Measurements from ENCODE around the gene HSPBAP1.

The HSPBAP1 gene, protein sequence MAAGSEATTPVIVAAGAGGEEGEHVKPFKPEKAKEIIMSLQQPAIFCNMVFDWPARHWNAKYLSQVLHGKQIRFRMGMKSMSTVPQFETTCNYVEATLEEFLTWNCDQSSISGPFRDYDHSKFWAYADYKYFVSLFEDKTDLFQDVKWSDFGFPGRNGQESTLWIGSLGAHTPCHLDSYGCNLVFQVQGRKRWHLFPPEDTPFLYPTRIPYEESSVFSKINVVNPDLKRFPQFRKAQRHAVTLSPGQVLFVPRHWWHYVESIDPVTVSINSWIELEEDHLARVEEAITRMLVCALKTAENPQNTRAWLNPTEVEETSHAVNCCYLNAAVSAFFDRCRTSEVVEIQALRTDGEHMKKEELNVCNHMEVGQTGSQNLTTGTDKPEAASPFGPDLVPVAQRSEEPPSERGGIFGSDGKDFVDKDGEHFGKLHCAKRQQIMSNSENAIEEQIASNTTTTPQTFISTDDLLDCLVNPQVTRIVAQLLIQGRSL

DNA sequence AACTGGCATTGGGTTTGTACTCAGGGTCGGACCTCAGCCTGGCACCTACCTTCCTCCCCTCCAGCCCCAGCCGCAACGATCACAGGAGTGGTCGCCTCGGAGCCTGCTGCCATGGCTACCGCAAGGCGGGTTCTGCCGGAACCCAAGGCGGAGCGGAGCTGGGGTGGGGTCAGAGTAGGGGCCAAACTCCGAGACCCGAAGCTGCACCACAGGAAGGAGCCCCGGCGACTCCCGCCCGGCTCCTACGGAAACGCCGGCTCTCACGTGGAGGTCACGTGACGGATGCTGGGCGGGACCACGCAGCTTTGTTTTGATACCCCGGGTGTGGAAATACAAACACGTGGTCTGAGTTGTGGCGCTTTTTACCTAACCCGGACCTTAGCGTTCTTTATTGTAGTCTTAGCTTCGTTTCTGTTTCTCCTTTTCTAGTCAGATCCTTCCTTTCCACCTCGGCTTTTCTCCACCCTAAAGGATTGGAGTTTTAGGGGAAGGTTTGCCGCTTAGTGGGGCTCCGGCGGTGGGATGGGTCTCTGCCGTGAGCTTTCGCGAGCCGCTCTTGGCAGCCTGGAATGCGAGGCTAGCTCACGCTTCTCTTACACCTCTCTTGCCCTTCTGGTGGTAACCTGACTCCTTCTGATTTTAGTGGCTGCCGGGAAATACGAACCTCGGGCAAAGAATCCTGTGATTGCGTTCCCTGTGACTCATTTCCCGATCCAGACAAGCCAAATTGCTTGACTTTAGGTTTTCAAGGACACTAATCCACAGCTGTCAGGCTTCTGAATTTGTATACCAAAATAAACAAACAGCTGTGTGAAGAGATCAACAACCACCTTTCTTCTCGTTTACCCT lies at the start of gene HSPBAP1:
Gene HSPBAP1, minus strand, starts transcription at position 264 of the 849 bp plus-strand sequence. Its CDS starts 151 bp downstream, at position 113.
- peak; percentile 83 to 87 for DNase-seq

DNA sequence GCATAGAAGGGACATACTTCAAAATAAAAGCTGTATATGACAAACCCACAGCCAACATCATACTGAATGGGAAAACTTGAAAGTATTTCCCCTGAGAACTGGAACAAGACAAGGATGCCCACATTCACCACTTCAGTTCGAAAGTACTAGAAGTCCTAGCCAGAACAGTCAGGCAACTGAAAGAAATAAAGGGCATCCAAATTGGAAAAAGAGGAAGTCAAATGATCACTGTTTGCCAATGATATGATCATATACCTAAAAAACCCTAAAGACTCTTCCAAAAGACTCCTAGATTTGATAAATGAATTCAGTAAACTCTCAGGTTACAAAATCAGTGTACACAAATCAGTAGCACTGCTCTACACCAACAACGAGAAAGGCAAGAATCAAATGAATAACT lies 42.0 kb upstream of the HSPBAP1 start:
- DNase-seq, result no peak

DNA sequence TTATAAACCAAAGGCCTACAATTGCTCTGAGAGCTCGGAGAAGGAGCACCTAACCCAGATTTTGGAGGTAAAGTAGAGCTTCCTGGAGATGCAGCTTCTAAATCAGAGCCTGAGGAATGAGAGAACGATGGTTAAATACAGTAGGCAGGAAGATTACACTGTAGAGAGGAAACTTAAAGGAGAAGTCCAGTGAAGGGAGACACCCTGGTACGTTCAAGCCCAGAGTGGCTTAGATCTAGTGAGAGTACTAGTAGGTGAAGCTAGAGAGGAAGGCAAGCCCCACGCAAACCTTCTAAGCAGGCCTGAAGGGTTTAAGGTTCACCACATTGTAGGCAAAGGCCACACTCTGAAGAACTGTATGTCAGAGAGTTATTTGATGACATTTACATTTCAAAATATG lies 34.6 kb upstream of the HSPBAP1 start:
- DNase-seq, result no peak

DNA sequence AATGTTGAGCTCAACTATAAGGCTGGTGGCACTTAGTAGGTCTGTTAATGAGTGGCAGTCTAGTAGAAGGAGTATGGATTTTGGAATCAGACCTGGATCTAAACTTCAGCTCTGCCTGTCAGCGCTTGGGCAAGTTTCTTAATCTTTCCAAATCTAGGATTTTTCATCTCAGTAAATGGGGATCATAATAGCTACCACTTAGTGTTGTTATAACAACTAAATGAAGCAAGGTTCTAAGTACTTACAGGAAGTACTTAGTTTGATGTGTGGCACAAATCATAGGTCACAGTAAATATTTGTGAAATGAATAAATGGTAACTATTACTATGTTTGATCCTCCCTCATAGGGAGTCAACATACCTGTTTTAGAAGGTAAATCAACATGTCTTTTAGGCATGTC lies 32.6 kb upstream of the HSPBAP1 start:
- no peak for DNase-seq

DNA sequence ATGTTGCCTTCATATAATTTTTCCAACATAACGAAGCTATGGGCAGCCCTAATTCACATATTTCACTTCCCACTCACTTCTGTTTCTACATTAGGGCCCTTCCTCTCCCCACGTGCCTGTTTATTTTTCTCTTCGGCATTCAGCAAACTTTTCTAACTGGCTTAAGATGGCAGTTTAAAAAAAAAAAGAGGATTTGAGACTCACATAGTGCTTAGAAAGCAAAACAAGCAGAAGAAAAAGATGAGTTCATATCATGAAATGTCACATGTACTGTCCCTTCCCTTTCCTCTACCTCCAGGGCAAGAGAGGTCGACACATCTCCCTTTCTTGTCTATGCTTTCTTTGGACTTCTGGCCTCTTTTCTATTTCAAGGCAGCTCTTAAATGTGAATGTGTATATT lies 31.8 kb upstream of the HSPBAP1 start:
- DNase-seq, result no peak

DNA sequence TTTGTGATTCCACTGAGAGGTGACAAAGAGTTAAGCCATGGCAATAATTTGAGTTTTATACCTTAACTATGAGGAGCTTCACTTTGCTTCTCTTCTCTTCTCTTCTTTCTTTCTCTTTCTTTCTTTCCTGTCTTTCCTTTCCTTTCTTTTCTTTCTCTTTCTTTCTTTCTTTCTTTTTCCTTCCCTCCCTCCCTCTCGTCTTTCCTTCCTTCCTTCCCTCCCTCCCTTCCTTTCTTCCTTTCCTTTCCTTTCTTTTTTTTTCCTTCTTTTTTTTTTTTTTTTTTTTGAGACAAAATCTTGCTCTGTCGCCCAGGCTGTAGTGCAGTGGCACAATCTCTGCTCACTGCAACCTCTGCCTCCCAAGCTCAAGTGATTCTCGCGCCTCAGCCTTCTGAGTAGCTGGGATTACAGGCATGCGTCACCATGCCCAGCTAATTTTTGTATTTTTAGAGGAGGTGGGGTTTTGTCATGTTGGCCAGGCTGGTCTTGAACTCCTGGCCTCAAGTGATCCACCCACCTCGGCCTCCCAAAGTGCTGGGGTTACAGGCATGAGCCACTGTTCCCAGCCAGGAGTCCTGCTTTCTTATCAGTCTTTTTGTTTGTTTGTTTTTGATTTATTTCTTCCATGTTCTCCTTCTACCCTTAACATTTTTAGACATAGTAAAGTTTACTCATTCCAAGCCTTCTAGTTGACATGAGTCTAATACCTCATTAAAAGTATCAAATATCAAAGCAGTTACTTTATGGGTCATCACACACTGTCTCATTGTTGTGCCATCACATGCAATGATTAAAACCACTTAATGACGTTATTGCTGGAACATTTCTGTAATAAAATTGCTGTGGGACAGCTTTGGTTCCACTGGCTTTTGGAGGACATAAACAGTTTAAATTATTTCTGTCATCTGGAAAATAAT lies 31.1 kb upstream of the HSPBAP1 start:
- no peak for DNase-seq

DNA sequence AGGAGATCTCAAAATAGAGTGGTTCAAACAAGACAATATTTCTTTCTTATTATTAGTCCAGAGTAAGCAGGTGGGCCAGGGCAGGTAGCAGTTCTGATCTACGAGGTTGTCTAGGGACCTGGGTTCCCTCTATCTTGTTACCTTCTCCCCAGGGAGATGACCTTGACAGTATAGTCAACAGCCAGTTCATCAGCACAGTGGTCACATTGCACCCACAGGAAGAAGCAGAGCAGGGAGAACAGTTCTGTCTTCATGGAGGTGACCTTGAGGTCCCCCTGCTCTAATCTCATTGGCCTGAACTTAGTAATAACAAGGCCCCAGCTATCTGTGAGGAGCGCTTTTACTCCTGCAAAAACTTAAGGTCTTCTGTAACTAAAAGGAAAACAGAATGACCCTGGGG lies 23.0 kb upstream of the HSPBAP1 start:
- no peak for DNase-seq

DNA sequence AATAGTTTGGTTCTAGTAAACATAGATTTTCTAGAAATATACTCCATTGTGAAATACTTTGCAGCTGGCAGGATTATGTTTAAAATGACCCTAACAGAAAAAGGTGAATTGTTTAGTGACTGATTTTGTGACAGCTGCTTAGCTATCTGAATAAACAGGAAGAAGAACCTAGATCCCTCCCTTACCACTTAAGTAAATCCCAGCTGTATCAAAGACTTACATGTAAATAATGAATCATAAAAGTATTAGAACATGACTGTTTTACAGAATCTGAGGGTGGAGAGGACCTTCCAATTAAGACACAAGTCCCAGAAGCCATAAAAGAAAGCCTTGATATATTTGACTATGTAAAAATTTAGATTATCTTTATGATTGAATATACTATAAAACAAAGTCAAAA lies 17.1 kb upstream of the HSPBAP1 start:
- no peak for DNase-seq

DNA sequence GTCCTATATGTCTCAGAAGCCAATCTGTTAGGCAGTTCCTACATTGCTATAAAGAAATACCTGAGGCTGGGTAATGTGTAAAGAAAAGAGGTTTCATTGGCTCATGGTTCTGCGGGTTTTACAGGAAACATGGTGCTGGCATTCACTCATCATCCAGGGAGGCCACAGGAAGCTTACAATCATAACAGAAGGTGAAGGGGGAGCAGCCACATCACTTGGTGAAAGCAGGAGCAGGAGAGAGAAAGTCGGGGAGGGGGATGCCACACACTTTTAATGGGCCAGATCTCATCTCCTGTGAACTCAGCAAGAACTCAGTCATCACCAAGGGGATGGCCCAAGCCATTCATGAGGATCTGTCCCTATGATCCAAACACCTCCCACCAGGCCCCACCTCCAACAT lies 10.3 kb upstream of the HSPBAP1 start:
- no peak for DNase-seq

DNA sequence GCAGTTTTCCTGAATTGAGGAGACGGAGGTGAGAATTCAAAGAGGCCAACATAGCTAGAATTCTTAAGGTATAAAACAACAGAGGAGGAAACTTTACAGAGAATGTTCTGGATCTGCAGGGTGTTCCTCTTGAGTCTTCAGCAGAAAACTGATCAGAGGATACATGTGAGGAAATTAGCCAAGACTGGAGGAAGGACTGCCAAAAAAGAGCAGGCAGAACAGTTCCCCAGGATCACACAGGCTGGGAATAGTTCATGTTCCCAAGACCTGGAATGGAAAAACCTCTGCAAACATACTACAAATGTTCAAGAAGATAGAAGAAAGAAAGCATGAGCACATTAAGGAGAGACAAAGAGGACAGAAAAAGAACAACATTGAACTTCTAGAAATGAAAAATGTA lies 8.7 kb upstream of the HSPBAP1 start:
- no peak for DNase-seq

DNA sequence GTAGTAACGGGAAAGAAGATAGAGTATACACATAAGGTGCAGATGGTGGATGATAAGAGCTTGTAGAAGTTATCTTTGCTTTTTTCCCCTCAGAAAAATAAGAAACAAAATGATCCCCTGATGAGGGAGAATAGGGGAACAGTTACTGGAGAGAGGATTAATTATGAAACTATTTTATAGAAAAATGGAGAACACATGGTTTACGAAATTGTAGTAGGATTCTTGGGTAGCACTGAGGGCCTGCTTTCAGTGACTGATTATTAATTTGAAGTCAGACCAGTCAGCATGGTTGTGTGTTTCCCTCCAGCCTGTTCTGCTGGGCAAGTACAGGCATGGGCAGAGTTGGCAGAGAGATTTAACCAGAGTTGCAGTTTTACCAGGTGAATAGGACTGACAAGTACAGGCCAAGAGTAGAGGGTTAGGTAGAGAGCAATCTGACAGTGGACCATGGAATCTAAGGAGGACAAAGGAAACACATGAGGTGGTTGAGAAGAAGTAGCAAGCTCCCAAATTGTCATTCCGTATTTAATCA lies 7.1 kb upstream of the HSPBAP1 start:
- DNase-seq, result no peak

DNA sequence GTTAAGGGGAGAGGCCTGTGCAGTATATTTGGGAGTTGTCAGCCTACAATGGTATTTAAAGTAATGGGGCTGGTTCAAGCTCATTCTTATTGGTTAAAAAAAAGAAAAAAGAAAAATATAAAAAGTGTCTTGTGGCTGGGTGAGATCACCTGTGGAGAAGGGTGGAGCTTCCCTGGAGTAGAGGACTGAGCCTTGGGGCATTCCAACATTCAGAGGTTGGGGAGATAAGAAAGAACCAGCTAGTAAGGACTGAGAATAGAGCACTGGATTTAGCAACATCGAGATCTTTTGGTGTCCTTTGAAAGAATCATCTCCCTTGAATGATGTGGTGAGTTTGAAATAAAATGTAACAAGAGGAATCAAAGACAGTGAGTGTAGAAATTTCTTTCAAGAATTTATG lies 6.4 kb upstream of the HSPBAP1 start:
- no peak for DNase-seq

DNA sequence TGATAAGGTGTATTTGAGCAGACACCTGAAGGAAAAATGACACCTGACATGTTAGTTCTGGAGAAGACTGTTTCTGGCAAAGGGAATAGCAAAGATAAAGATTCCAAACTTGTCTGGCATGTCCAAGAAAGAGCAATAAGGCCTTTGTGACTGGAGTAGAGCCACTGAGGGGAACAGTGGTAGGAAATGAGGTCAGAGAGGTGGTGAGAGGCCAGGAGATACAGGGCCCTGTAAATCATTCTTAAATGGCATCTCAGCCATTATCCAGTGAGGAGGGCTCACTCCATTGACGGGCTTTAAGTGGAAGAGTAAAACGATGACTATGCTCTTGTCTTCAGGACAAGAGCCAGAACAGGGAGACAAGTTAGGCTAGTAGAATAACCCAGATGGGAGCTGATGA lies 5.7 kb upstream of the HSPBAP1 start:
- no peak for DNase-seq

DNA sequence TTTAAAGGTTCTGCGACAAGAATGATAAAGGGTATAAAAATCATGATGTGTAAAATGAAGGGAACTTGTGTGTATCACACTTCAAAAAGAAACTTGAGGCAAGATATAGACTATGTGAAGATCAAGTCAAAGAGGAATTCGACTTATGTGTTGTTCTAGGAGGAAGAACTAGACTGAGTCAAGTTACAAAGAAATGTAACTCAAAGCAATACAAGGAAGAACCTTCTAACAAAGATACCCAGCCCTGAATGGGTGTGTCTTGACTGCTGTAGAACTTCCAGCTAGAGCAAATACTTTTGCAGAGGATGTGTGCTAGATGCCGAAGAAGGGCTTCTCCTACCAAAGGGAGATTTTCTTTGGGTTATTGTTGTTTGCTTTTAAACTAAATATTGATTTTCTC lies 3.7 kb upstream of the HSPBAP1 start:
- DNase-seq, result no peak

DNA sequence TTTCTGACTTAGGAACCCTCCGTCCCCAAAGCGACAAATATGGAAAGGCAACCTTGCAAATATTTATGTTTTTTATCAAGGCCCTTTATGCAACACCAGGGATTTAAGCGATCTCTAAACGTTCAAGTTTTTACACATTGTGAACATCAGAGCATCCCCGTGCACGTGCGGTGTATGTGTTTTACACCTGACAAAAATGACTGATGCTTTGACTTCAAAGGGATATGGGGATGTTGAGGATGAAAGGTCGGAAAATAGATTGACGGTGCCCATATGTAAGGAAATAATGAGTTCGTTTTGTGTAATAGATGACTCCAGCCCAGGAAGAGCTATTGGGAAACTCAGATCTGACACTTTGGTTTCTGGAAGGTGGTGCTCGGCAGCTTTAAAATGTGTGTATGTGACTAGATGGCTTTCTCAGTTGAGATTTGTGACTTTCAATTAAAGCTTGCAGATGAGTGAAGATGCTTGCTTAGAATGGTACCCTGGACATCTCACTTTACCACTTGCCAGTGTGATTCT lies 2.1 kb upstream of the HSPBAP1 start:
- DNase-seq, result no peak

DNA sequence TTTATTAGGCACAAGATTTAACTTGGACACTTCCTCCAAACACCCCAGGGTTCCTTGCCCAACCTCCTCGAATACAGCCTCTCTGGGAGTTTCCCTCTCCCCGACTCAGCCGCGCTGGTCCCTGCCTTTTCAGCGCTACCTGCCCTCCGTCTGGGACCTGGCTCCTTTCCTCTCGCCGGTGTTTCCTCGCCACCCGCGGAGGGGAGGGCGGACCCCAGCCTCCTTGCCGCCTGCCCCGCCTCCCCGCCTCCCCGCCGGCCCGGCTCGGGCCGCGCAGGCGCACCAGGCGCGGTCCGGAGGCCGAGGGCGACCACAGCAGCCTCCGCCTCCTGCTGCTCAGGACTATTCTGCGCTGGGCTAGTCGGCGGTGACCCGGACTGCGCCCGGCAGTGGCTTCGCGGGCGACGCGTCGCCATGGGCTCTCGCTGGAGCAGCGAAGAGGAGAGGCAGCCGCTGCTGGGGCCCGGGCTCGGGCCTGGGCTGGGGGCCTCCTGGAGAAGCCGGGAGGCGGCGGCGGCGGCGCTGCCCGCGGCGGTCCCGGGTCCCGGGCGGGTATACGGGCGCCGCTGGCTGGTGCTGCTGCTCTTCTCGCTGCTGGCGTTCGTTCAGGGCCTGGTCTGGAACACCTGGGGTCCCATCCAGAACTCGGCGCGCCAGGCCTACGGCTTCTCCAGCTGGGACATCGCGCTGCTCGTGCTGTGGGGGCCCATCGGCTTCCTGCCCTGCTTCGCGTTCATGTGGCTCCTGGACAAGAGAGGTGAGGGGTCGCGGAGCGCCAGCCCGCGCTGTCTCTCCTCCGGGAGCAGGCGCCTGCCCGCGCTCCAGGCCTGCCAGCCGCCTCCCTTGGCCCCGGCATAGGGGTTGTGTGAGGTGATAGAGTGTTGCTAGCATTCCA lies 1.4 kb upstream of the HSPBAP1 start, which contains the start of gene SLC49A4:
Gene SLC49A4, plus strand, starts transcription at position 291 of the 895 bp plus-strand sequence. Its CDS starts 124 bp downstream, at position 415.
- peak; percentile 61 to 66 for DNase-seq

DNA sequence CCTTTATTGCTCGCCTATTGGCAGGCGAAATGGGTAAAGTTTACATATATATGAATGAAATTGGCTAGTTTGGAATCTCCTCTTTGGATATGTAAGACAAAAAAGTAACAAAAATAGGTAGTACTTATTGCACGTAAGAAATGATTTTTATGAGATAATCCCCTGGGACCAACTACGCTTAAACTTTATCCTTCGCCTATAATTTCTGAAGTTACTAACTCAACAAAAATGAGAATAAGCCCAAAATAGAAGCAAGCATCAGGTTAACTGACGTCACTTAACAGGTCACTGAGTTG lies 800 bp upstream of the HSPBAP1 start:
- no peak for DNase-seq

DNA sequence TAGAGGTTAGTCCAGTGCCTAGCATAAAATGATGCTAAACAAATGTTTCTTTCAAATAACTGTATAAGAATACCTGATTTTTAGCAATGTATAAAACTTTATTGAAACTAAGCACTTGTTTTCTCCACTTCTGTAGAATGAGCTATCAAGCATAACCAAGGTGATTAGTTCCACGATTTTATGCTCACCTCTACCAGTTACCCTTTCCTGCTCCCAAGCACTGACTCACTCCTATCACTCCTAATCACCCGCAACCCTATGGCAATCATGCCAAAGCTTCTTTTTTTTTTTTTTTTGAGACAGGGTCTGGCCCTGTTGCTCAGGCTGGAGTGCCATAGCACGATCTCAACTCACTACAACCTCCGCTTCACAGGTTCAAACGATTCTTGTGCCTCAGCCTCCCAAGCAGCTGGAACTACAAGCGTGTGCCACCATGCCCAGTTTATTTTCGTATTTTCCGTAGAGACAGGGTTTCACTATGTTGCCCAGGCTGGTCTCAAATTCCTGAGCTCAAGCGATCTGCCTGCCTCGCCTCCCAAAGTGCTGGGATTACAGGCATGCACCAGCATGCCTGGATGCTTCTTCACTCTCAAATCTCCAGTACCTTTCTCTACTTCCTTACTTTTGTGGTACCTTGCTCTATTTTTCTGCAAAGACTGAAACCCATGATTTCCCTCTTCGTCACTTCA lies 3.9 kb downstream of the HSPBAP1 start:
- no peak for DNase-seq

DNA sequence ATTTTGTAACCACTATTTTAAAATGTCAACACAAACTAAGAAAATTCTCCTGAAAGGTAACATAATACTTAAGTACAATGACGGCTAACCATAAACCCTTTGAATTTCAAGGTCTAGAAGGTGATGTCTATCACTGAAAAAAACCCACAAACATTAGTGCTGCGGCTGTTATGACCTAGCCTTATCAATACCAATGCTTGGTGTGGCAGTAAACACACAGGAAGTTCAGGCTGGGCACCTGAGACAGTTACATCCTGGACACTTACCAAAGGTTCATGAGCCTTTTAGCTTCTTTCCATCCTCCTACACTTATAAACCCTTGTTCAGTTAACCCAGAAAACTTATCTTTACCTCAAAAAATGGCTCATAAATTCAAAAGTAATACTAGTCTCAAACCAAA lies 5.8 kb downstream of the HSPBAP1 start:
- DNase-seq, result no peak

DNA sequence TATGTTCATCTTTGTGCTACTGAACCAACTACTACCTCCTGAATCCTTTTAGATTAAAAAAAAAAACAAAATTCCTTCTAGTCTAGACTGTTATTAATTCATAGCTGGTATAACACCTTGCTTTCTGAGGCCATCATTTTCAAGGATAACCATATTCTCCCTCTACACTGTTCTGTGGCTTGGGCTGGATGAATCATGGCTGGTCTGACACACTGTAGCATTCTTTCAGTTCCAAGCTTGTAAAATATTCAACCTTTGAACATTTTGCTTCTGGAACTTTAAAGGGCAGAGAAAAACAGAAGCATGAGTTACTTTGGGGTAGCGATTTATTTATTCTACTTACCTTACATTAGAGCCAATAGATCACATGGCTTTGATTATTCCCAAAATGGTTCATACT lies 7.6 kb downstream of the HSPBAP1 start:
- DNase-seq, result no peak

DNA sequence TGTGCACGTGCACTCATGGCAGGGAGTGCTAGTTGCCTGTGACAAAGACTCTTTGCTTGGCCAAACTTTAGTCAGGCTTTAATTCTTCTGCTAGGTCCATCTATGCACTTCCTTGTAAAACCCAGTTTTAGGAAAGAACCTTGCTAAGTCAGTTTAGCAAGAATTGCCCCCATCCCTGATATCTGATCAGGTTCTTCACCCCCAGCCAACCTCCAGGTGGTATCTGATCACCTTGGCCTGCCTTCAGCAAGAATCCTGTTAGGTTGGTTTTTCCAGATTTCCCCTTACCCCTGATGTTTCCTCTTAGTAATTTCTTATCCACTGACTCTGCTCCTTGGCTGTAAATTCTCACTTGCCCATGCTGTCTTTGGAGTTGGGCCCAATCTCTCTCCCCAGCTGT lies 8.4 kb downstream of the HSPBAP1 start:
- no peak for DNase-seq
